Fibroblast of upper back skin (primary cell): Measurements from ENCODE around the gene CYB5D1.
"Not testable (repeated sequence)": the region's sequence is repeated elsewhere in the genome, so short reads cannot be mapped to it uniquely, and the experiment has no call there.

ENCODE experiments used
- DNase-seq: peaks from one replicate; pipeline ENCODE4 v3.0.0-alpha.2; 2013

CYB5D1 gene

GRCh38 chr17:7856811-7857712 lies 741 bp upstream of the CYB5D1 start, which contains the start of gene NAA38:
Gene NAA38, minus strand, starts transcription at chr17:7857559. Its CDS starts 96 bp downstream, at chr17:7857463.
- peak; percentile 100 for DNase-seq

GRCh38 chr17:7858522-7858810 lies 663 bp downstream of the CYB5D1 start:
- peak; percentile 42 for DNase-seq

GRCh38 chr17:7859028-7859427 lies 1.2 kb downstream of the CYB5D1 start:
- no peak for DNase-seq

- peak; percentile 73 for DNase-seq
These were observed 5.1 kb downstream of the CYB5D1 start for GRCh38 chr17:7862692-7863437.

GRCh38 chr17:7864384-7864783 lies 6.6 kb downstream of the CYB5D1 start:
- not testable (repeated sequence) for DNase-seq

- DNase-seq: no peak
These were observed 7.3 kb downstream of the CYB5D1 start for GRCh38 chr17:7864995-7865650.

GRCh38 chr17:7867881-7868329 lies 10.1 kb downstream of the CYB5D1 start:
- DNase-seq: no peak

GRCh38 chr17:7873051-7873450 lies 15.2 kb downstream of the CYB5D1 start:
- no peak for DNase-seq

GRCh38 chr17:7875804-7876370 lies 18.1 kb downstream of the CYB5D1 start:
- DNase-seq: no peak

GRCh38 chr17:7878234-7878633 lies 20.4 kb downstream of the CYB5D1 start:
- no peak for DNase-seq

- DNase-seq: no peak
These were observed 22.5 kb downstream of the CYB5D1 start for GRCh38 chr17:7880076-7880868.

- DNase-seq: peak; percentile 38
These were observed 23.7 kb downstream of the CYB5D1 start for GRCh38 chr17:7881276-7882054.

- DNase-seq: no peak
These were observed 24.3 kb downstream of the CYB5D1 start for GRCh38 chr17:7882068-7882467.

- no peak for DNase-seq
These were observed 24.8 kb downstream of the CYB5D1 start for GRCh38 chr17:7882629-7883028.

GRCh38 chr17:7883781-7884386 lies 26.1 kb downstream of the CYB5D1 start:
- DNase-seq: peak; percentile 56

- peak; percentile 29 for DNase-seq
These were observed 27.0 kb downstream of the CYB5D1 start for GRCh38 chr17:7884581-7885366.

- peak; percentile 53 for DNase-seq
These were observed 27.8 kb downstream of the CYB5D1 start for GRCh38 chr17:7885367-7886226.

GRCh38 chr17:7886227-7887037 lies 28.6 kb downstream of the CYB5D1 start:
- peak; percentile 58 for DNase-seq
